ENCODE results near the gene WNT8B.

The WNT8B gene

GRCh38 chr10:100505164-100505563 is 42.4 kb downstream of the WNT8B start:
- Histone ChIP-seq H3K4me3 (ENCODE audit: extremely low read depth, insufficient read depth, low read length, poor library complexity, severe bottlenecking) (no peak overlapping the region), H3K27ac (ENCODE audit: low read depth, low read length, severe bottlenecking) (no peak overlapping the region), H3K9me3 (ENCODE audit: control insufficient read depth, low read length) (no peaks in the 10 kb centered on the region), H3K4me1 (ENCODE audit: control insufficient read depth, insufficient read depth, low read length, poor library complexity, severe bottlenecking) (no peaks in the 10 kb centered on the region), H3K36me3 (ENCODE audit: control insufficient read depth, insufficient read depth, low read length) (peaks cover 3% of the 10 kb centered on the region)
- no CpG with 5 or more reads among the region's 2 CpGs for WGBS, 2 experiments (ENCODE audit: insufficient coverage in 2 of 2)

GRCh38 chr10:100506596-100507356 is 44.0 kb downstream of the WNT8B start:
- no peak overlapping the region for H3K27ac ChIP-seq (ENCODE audit: low read depth, low read length, severe bottlenecking)
- no peak overlapping the region for H3K4me3 ChIP-seq (ENCODE audit: extremely low read depth, insufficient read depth, low read length, poor library complexity, severe bottlenecking)
- WGBS, 2 experiments (ENCODE audit: insufficient coverage in 2 of 2) = 92 to 94% methylated on average over 4 of the region's 5 CpGs
- peaks cover 3% of the 10 kb centered on the region for H3K36me3 ChIP-seq (ENCODE audit: control insufficient read depth, insufficient read depth, low read length)
- H3K4me1 ChIP-seq (ENCODE audit: control insufficient read depth, insufficient read depth, low read length, poor library complexity, severe bottlenecking) = no peaks in the 10 kb centered on the region
- H3K9me3 ChIP-seq (ENCODE audit: control insufficient read depth, low read length) = no peaks in the 10 kb centered on the region

DNA sequence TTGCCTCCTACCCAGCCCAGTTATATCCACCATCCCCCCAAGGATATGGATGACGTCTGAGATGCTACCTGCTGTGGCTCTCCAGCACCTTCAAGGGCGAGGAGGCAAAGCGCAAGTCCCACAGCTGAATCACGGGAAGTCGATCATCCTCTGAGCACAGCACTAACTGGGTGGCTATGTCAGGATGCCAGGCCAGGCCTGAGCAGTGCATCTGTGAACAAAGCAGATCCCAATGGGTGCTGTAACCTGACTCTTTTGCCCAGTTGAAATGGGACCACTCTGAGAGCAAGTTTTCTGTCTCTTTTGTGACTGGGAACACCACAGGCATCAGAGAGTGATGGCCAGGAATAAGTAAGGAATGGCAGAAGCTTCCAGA is 44.5 kb downstream of the WNT8B start:
- Histone ChIP-seq H3K4me1 (ENCODE audit: control insufficient read depth, insufficient read depth, low read length, poor library complexity, severe bottlenecking) (no peaks in the 10 kb centered on the region), H3K27ac (ENCODE audit: low read depth, low read length, severe bottlenecking) (no peak overlapping the region), H3K36me3 (ENCODE audit: control insufficient read depth, insufficient read depth, low read length) (peaks cover 3% of the 10 kb centered on the region), H3K4me3 (ENCODE audit: extremely low read depth, insufficient read depth, low read length, poor library complexity, severe bottlenecking) (no peak overlapping the region), H3K9me3 (ENCODE audit: control insufficient read depth, low read length) (no peaks in the 10 kb centered on the region)
- 83 to 85% methylated on average over 5 of the region's 5 CpGs for WGBS, 2 experiments (ENCODE audit: insufficient coverage in 2 of 2)

- Histone ChIP-seq H3K4me1 (ENCODE audit: control insufficient read depth, insufficient read depth, low read length, poor library complexity, severe bottlenecking) (no peaks in the 10 kb centered on the region), H3K36me3 (ENCODE audit: control insufficient read depth, insufficient read depth, low read length) (peaks cover 3% of the 10 kb centered on the region), H3K9me3 (ENCODE audit: control insufficient read depth, low read length) (no peaks in the 10 kb centered on the region), H3K27ac (ENCODE audit: low read depth, low read length, severe bottlenecking) (no peak overlapping the region), H3K4me3 (ENCODE audit: extremely low read depth, insufficient read depth, low read length, poor library complexity, severe bottlenecking) (no peak overlapping the region)
- no CpG with 5 or more reads among the region's 1 CpG for WGBS, 2 experiments (ENCODE audit: insufficient coverage in 2 of 2)
Observed at GRCh38 chr10:100508266-100508665, 45.5 kb downstream of the WNT8B start.

DNA sequence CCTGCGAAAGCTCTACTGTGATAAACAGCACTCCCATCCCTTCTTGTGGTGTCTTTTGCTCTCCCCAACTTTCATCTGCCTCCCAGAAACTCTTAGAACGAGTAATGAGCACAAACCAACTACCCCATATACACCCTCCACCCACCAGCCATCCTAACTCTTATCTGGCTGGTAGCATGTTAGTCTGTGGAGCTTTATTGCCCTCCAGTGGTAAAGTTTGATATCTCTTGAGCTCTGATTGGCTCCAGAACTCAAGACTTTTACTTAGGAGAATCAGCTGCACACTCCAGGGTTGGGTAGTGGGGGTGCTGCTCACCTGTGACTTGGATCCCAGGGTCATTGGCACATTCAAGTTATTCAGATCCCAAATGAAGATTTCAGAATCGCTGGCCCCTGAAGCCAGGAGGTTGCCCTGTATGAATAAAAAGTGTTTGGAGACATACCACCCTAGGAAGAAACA is 45.9 kb downstream of the WNT8B start:
- 48 to 60% methylated on average over 2 of the region's 3 CpGs for WGBS, 2 experiments (ENCODE audit: insufficient coverage in 2 of 2)
- Histone ChIP-seq H3K4me3 (ENCODE audit: extremely low read depth, insufficient read depth, low read length, poor library complexity, severe bottlenecking) (no peak overlapping the region), H3K27ac (ENCODE audit: low read depth, low read length, severe bottlenecking) (peak overlapping the region; percentile 43), H3K4me1 (ENCODE audit: control insufficient read depth, insufficient read depth, low read length, poor library complexity, severe bottlenecking) (no peaks in the 10 kb centered on the region), H3K36me3 (ENCODE audit: control insufficient read depth, insufficient read depth, low read length) (peaks cover 3% of the 10 kb centered on the region), H3K9me3 (ENCODE audit: control insufficient read depth, low read length) (no peaks in the 10 kb centered on the region)

DNA sequence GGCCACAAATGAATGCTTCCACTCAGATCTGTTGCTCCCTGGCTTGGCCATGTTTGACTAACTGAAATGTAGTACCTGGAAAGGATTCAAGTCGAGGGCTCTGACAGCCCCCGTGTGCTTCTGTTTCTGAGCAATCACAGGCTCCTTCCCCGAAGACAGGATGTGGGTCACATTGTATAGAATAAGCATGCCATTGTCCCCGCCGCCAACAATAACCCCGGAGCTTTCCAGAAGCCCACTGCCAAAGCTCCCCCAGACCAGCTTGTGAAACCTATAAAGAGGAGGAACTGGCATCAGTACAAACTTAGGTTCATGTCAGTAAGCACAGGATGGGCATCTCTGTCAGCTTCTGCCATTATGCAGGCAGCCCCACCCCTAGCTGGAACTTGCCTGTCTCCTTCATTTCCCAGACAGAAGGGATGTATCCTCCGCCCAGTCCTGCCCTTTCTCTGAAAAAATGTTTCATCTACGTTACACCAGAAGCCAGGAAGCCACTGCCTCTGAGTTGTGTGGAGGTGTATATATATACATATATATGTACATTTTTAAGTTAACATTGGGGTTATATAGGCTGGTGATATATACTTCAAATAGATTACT is 46.5 kb downstream of the WNT8B start:
- WGBS, 2 experiments (ENCODE audit: insufficient coverage in 2 of 2) = 78 to 87% methylated on average over 3 to 6 of the region's 8 CpGs
- Histone ChIP-seq H3K4me1 (ENCODE audit: control insufficient read depth, insufficient read depth, low read length, poor library complexity, severe bottlenecking) (no peaks in the 10 kb centered on the region), H3K9me3 (ENCODE audit: control insufficient read depth, low read length) (no peaks in the 10 kb centered on the region), H3K27ac (ENCODE audit: low read depth, low read length, severe bottlenecking) (peak overlapping the region; percentile 43), H3K4me3 (ENCODE audit: extremely low read depth, insufficient read depth, low read length, poor library complexity, severe bottlenecking) (no peak overlapping the region), H3K36me3 (ENCODE audit: control insufficient read depth, insufficient read depth, low read length) (peaks cover 3% of the 10 kb centered on the region)

DNA sequence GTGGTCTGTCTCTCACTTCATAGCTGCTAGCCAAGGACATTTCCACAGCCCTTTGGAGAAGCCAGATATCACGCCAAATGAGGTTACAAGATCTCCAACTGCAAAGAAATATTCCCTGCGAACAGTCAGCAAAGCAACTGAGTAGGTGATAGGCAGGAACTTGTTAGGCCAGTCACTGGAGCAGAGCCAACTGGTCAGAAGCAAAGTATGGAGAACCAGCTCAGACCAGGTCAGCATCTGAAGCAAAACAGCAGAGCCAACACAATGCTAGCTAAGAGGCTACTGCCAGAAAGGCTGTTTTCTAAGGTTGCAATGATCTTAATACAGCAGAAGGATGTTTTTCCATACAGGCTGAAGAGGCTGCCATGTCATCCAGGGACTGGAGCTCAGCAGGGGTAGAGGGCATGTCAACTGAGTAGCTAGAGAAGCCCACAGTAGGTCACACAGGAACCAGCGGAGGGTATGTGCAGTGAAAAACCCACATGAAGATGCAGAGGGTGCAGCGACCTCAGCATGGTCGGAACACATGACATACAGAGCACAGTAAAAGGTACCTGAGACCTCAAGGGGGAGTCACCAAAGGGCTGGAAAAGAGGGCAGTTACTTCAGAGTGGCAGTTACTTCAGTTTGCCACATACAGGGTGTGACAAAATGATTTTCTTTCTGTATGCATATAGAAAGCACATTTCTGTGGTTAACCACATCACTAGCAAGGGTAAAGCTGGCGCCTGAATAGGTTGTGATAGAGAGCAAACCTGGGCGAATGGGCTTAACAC is 47.9 kb downstream of the WNT8B start:
- H3K36me3 ChIP-seq (ENCODE audit: control insufficient read depth, insufficient read depth, low read length) = peaks cover 3% of the 10 kb centered on the region
- no peaks in the 10 kb centered on the region for H3K9me3 ChIP-seq (ENCODE audit: control insufficient read depth, low read length)
- no peak overlapping the region for H3K27ac ChIP-seq (ENCODE audit: low read depth, low read length, severe bottlenecking)
- no peaks in the 10 kb centered on the region for H3K4me1 ChIP-seq (ENCODE audit: control insufficient read depth, insufficient read depth, low read length, poor library complexity, severe bottlenecking)
- WGBS, 2 experiments (ENCODE audit: insufficient coverage in 2 of 2) = 88 to 100% methylated on average over 5 to 6 of the region's 7 CpGs
- H3K4me3 ChIP-seq (ENCODE audit: extremely low read depth, insufficient read depth, low read length, poor library complexity, severe bottlenecking) = no peak overlapping the region

DNA sequence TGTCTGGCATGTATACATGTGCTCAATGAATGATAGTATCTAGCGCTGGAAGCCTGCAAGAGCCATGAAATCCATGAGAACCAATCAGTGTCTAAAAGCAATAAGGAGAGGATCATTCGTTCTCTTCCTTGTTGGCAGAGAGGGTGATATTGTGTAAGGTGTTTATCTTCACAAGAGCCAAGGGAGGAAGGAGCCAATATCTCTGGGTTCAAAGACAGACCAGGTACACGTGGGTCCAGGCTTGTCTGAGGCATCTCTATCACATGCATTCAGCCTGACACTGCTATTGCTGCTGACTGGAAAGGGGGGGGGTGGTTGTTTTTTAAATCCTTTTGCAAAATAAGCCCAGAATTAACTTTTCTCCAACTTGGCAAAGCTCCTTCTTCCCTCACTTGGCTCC is 52.8 kb downstream of the WNT8B start:
- WGBS, 2 experiments (ENCODE audit: insufficient coverage in 2 of 2) = 95 to 100% methylated on average over 2 of the region's 3 CpGs
- Histone ChIP-seq H3K9me3 (ENCODE audit: control insufficient read depth, low read length) (no peaks in the 10 kb centered on the region), H3K4me1 (ENCODE audit: control insufficient read depth, insufficient read depth, low read length, poor library complexity, severe bottlenecking) (peaks cover 11% of the 10 kb centered on the region), H3K36me3 (ENCODE audit: control insufficient read depth, insufficient read depth, low read length) (no peaks in the 10 kb centered on the region), H3K4me3 (ENCODE audit: extremely low read depth, insufficient read depth, low read length, poor library complexity, severe bottlenecking) (no peak overlapping the region), H3K27ac (ENCODE audit: low read depth, low read length, severe bottlenecking) (no peak overlapping the region)

- Histone ChIP-seq H3K4me3 (ENCODE audit: extremely low read depth, insufficient read depth, low read length, poor library complexity, severe bottlenecking) (no peak overlapping the region), H3K36me3 (ENCODE audit: control insufficient read depth, insufficient read depth, low read length) (peaks cover under 1% of the 10 kb centered on the region), H3K9me3 (ENCODE audit: control insufficient read depth, low read length) (no peaks in the 10 kb centered on the region), H3K27ac (ENCODE audit: low read depth, low read length, severe bottlenecking) (no peak overlapping the region), H3K4me1 (ENCODE audit: control insufficient read depth, insufficient read depth, low read length, poor library complexity, severe bottlenecking) (peaks cover 15% of the 10 kb centered on the region)
- WGBS, 2 experiments (ENCODE audit: insufficient coverage in 2 of 2) = 78 to 94% methylated on average over 1 to 2 of the region's 2 CpGs
Observed at GRCh38 chr10:100516847-100517246, 54.0 kb downstream of the WNT8B start.

DNA sequence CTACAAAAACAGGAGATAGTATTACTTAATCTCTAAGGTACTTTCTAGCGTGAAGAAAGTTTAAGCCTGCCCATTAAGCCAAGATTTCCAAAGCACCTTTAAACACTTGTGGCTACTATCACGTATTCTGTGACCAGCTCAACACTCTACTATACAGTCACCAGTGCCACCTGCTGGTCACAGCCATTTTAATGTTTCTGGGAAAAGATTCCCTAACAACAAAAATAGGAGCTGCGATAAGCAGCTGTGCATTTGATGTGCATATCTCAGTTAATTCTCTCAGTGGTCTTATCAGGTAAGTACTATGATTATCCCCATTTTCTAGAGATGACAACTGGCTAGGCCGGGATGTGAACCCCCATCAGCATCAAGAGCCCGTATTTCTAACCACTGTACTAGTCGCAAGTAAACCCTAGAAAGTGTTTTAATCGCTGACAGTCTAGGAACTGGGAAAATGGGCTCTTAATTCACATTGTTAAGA is 56.0 kb downstream of the WNT8B start:
- Histone ChIP-seq H3K4me1 (ENCODE audit: control insufficient read depth, insufficient read depth, low read length, poor library complexity, severe bottlenecking) (peaks cover 15% of the 10 kb centered on the region), H3K36me3 (ENCODE audit: control insufficient read depth, insufficient read depth, low read length) (peaks cover 20% of the 10 kb centered on the region), H3K27ac (ENCODE audit: low read depth, low read length, severe bottlenecking) (no peak overlapping the region), H3K4me3 (ENCODE audit: extremely low read depth, insufficient read depth, low read length, poor library complexity, severe bottlenecking) (peak overlapping the region; percentile 48), H3K9me3 (ENCODE audit: control insufficient read depth, low read length) (no peaks in the 10 kb centered on the region)
- 16 to 23% methylated on average over 2 to 6 of the region's 7 CpGs for WGBS, 2 experiments (ENCODE audit: insufficient coverage in 2 of 2)

All from mesodermal cell (in vitro differentiated cells).